ENCODE results near the gene GPS1. TPM values are rescaled to one million over a fixed set of nuclear protein-coding genes. Genes with fewer than 3 reads are reported as not detected.

GPS1 gene
- total RNA-seq, 1 experiment from 2014 or later, result 181 TPM

DNA sequence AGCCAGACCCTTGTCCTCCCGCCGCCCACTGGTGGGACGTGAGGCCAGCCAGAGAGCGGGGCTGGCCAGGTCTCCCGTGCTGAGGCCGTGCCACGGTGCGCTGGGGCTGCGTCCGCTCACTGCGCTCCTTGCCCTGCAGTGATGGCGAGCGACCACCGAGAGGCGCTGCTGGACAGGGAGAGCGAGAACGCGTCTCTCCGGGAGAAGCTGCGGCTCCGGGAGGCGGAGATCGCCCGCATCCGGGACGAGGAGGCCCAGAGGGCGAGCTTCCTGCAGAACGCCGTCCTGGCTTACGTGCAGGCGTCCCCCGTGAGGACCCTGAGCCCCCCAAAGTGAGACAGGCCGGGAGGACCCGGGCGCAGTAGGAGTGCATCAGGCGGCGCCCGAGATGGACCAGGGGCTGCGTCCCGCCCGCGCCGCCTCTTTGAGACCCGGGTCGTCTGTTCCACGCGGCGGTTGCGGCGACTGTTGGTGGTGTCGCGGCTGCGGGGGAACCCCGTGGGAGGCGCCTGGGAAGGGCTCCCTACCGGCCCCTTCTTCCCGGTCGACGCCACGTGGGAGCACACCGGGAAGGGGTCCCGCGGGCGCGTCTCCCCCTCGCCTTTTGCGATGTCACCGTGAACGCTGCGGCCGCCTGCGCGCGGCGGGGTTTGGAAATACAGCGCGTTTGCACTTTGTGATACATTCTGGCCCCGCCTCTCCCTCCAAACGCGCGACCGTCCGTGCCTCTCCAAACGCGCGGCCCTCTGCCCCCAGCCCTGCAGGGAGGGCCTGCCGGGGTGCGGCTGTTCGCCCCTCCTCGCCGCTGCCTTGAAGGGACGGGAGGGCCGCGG, 21.0 kb upstream of the GPS1 start (continued):
- TF ChIP-seq, protein P1, sequence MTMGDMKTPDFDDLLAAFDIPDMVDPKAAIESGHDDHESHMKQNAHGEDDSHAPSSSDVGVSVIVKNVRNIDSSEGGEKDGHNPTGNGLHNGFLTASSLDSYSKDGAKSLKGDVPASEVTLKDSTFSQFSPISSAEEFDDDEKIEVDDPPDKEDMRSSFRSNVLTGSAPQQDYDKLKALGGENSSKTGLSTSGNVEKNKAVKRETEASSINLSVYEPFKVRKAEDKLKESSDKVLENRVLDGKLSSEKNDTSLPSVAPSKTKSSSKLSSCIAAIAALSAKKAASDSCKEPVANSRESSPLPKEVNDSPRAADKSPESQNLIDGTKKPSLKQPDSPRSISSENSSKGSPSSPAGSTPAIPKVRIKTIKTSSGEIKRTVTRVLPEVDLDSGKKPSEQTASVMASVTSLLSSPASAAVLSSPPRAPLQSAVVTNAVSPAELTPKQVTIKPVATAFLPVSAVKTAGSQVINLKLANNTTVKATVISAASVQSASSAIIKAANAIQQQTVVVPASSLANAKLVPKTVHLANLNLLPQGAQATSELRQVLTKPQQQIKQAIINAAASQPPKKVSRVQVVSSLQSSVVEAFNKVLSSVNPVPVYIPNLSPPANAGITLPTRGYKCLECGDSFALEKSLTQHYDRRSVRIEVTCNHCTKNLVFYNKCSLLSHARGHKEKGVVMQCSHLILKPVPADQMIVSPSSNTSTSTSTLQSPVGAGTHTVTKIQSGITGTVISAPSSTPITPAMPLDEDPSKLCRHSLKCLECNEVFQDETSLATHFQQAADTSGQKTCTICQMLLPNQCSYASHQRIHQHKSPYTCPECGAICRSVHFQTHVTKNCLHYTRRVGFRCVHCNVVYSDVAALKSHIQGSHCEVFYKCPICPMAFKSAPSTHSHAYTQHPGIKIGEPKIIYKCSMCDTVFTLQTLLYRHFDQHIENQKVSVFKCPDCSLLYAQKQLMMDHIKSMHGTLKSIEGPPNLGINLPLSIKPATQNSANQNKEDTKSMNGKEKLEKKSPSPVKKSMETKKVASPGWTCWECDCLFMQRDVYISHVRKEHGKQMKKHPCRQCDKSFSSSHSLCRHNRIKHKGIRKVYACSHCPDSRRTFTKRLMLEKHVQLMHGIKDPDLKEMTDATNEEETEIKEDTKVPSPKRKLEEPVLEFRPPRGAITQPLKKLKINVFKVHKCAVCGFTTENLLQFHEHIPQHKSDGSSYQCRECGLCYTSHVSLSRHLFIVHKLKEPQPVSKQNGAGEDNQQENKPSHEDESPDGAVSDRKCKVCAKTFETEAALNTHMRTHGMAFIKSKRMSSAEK (CRISPR knock-in tag; IDR thresholded peaks at IDR 0.05; ENCODE audit: borderline replicate concordance), result no peak
- TF ChIP-seq, protein P2, sequence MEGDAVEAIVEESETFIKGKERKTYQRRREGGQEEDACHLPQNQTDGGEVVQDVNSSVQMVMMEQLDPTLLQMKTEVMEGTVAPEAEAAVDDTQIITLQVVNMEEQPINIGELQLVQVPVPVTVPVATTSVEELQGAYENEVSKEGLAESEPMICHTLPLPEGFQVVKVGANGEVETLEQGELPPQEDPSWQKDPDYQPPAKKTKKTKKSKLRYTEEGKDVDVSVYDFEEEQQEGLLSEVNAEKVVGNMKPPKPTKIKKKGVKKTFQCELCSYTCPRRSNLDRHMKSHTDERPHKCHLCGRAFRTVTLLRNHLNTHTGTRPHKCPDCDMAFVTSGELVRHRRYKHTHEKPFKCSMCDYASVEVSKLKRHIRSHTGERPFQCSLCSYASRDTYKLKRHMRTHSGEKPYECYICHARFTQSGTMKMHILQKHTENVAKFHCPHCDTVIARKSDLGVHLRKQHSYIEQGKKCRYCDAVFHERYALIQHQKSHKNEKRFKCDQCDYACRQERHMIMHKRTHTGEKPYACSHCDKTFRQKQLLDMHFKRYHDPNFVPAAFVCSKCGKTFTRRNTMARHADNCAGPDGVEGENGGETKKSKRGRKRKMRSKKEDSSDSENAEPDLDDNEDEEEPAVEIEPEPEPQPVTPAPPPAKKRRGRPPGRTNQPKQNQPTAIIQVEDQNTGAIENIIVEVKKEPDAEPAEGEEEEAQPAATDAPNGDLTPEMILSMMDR (IDR thresholded peaks at IDR 0.05), result peak; percentile 85

DNA sequence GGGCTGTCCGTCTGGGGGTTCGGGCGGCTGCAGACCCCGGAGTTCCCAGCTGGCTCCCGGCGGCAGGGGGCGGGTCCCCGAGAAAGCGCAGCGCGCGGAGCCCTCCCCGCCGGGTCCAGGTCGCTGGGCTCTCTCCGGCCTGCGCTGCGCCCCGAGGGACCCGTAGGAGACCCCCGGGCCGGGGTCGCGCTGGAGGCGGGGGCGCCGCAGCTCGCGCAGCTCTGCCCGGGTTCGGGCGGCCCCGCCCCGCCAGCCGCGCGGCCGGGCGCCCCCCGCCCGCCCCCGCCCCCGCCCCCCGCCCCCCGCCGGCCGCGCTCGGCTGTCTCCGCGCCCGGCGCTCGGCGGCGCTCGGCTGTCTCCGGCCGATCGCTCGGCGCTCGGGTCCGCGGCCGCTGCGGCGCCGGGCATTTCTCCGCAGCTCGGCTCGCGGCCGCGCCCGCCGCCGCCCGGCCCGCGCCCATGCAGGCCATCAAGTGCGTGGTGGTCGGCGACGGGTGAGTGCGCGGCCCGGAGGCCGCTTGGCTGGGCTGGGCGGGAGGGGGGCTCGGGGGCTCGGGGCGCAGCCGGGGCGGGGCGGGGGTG, 20.3 kb upstream of the GPS1 start, which contains the start of gene RAC3:
TSS of gene RAC3 (plus strand) at position 376 of the 582 bp plus-strand sequence. CDS start at position 460, 84 bp downstream.
- ATAC-seq, result peak; percentile 47
- H3K4me3 Mint-ChIP-seq, result peak within 1 kb of the TSS; percentile 73

More for the DNA sequence above, 20.3 kb upstream of the GPS1 start, which contains the start of gene RAC3:
- no peak within 1 kb of the TSS for H3K27ac Mint-ChIP-seq
- DNase-seq (ENCODE audit: low spot score), result peak; percentile 56
- no peaks in the 10 kb centered on the region for H3K27me3 Mint-ChIP-seq (ENCODE audit: low read depth)
- H3K4me1 Mint-ChIP-seq, result peaks cover 14% of the 10 kb centered on the region
- ChIA-PET CTCF (interaction anchor here (0.9 to 5.7 kb wide), 22 partner anchors 12 to 269 kb away, joined by 4 to 119 read pairs (median 13); partner anchors contain the start of genes CENPX, FASN, GPS1 and LRRC45), POLR2A (interaction anchor here (0.8 to 1.1 kb wide), 3 partner anchors 8 to 28 kb away, joined by 3 to 5 read pairs (median 4); partner anchors contain the start of genes CENPX and LRRC45)
- 0 out of 2 replicates have a peak, but pooled peaks cover 6% of the 10 kb centered on the region for H3K36me3 Mint-ChIP-seq
- TF ChIP-seq FOXP1 (CRISPR knock-in tag; IDR thresholded peaks at IDR 0.05; ENCODE audit: borderline replicate concordance), result no peak
- TF ChIP-seq, protein P3, sequence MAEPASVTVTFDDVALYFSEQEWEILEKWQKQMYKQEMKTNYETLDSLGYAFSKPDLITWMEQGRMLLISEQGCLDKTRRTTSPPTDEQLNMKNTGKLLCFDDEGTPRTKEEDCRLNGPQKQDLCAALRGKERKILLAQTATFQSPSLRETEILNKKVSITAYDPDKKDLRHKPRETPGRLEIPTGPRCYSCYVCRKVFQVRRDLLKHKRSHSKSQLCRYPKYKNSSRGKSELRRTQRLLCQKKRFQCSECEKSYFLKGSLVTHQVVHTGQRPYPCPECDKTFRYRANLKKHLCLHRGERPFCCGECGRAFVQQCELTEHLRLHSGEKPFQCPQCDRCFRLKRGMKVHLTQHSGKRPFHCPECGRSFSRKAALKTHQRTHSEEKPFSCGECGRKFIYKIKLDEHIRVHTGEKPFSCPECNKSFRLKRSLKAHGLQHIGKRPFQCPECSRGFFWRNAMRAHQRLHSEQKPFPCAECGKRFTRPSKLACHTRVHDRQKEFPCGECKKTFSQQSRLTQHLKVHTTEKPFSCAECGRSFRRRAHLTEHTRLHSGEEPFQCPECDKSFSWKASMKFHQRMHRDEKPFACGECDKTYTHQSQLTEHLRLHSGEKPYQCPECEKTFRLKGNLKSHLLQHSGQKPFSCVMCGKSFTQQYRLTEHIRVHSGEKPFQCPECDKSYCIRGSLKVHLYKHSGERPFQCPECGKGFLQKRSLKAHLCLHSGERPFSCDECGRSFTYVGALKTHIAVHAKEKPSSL (CRISPR knock-in tag; conservative IDR thresholded peaks at IDR 0.05), result no peak
- TF ChIP-seq, protein P4, sequence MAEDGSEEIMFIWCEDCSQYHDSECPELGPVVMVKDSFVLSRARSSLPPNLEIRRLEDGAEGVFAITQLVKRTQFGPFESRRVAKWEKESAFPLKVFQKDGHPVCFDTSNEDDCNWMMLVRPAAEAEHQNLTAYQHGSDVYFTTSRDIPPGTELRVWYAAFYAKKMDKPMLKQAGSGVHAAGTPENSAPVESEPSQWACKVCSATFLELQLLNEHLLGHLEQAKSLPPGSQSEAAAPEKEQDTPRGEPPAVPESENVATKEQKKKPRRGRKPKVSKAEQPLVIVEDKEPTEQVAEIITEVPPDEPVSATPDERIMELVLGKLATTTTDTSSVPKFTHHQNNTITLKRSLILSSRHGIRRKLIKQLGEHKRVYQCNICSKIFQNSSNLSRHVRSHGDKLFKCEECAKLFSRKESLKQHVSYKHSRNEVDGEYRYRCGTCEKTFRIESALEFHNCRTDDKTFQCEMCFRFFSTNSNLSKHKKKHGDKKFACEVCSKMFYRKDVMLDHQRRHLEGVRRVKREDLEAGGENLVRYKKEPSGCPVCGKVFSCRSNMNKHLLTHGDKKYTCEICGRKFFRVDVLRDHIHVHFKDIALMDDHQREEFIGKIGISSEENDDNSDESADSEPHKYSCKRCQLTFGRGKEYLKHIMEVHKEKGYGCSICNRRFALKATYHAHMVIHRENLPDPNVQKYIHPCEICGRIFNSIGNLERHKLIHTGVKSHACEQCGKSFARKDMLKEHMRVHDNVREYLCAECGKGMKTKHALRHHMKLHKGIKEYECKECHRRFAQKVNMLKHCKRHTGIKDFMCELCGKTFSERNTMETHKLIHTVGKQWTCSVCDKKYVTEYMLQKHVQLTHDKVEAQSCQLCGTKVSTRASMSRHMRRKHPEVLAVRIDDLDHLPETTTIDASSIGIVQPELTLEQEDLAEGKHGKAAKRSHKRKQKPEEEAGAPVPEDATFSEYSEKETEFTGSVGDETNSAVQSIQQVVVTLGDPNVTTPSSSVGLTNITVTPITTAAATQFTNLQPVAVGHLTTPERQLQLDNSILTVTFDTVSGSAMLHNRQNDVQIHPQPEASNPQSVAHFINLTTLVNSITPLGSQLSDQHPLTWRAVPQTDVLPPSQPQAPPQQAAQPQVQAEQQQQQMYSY (CRISPR knock-in tag; IDR thresholded peaks at IDR 0.05), result no peak
- no peak for TF ChIP-seq OVOL2 (CRISPR knock-in tag; IDR thresholded peaks at IDR 0.05; ENCODE audit: borderline replicate concordance)
- TF ChIP-seq KAT7 (CRISPR knock-in tag; IDR thresholded peaks at IDR 0.05; ENCODE audit: borderline replicate concordance), result no peak; the same call in 1 of the 2 replicates
- TF ChIP-seq, protein P5, sequence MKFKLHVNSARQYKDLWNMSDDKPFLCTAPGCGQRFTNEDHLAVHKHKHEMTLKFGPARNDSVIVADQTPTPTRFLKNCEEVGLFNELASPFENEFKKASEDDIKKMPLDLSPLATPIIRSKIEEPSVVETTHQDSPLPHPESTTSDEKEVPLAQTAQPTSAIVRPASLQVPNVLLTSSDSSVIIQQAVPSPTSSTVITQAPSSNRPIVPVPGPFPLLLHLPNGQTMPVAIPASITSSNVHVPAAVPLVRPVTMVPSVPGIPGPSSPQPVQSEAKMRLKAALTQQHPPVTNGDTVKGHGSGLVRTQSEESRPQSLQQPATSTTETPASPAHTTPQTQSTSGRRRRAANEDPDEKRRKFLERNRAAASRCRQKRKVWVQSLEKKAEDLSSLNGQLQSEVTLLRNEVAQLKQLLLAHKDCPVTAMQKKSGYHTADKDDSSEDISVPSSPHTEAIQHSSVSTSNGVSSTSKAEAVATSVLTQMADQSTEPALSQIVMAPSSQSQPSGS (CRISPR knock-in tag; IDR thresholded peaks at IDR 0.05; ENCODE audit: borderline replicate concordance, low read depth), result no peak
- 0 out of 2 replicates have a peak, but pooled peaks have one; percentile 0 for TF ChIP-seq ETV6 (CRISPR knock-in tag; IDR thresholded peaks at IDR 0.05)
- TF ChIP-seq ZBTB21 (CRISPR knock-in tag; IDR thresholded peaks at IDR 0.05; ENCODE audit: borderline replicate concordance), result no peak
- TF ChIP-seq TEAD1 (CRISPR knock-in tag; IDR thresholded peaks at IDR 0.05), result no peak
- H3K9me3 Mint-ChIP-seq, result no peaks in the 10 kb centered on the region
